HG03139 (cell line): ENCODE measurements around the gene RAB5B.
"Not testable (repeated sequence)": the region's sequence is repeated elsewhere in the genome, so short reads cannot be mapped to it uniquely, and the experiment has no call there.

Experiments
- ATAC-seq: cut with Tn5 transposase; IDR thresholded peaks from one replicate; pipeline ENCODE4 v1.9.1; 2021; ENCODE audit not compliant: unreplicated experiment

The RAB5B gene

DNA sequence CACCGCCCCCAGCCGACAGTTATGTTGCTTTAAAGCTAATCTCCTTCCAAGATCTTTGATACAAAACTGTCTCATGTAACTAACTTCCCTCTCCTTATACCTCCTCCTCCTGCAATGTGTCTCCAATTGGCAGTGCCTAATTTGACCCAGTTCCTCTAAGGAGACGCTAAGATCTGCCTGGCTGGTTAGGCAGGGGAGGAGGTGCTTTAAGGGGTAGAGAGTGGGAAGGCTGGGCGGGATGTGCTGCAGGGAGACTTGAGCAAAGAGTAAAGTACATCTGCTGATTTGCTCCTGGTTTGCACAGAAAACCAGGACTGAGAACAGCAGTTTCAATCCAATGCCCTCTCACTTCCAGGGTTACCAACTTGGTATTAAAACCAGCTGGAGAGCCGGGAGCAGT is 39.6 kb downstream of the RAB5B start:
- no peak for ATAC-seq

DNA sequence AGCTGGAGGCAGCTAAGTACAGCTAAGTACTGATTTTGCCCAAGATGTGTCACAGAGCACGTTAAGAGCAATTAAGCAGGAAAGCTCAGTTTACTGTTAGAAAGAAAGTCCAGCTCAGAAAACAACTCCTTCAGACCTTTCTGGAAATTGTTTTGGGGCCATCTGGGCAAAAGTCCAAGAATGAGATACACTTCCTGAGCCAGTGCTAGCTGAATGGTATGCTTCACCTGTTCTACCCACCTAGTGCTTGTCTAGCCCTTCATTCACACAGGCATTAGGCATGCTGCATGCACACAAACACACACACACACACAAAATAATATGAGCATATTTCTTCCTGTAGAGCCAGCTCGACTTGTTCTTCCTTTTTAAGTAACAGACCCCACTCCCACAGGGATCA is 40.3 kb downstream of the RAB5B start:
- ATAC-seq = no peak

DNA sequence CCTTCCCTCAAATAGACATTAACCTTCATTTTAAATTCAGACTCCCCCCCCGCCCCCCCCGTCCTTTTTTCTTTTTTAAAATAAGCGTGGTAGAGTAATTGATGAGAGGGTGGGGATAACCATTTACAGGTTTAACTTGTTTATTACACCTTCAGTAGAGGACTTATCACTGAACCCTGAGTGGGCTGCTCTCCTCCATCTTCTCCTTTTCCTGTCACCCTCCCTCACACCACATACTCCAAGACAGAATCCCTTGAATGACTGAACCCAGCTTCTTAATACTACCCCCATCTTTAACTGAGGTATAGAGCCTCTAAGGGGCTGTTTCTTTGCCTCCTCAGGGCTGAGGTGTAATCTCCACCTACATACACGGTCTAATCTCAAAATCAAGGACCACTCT is 43.3 kb downstream of the RAB5B start:
- ATAC-seq = no peak

DNA sequence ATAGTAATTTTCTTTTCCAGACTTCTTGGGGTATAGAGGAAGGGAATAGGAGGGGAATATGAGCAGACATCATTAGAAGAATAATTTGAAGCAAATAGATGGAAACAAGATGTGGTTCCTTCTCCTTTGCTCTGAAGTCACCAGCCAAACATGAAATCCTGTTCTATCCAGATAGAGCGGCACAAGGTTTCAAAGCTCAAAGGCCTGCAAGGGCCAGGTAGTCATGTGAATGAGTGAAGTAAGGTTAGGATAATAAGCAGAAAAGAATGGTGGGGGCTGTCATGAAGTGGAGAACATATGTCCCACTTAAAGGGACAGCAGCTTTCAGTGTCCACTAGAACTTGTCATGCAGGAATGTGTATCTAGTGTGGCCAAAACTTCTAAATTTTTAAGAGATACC is 44.5 kb downstream of the RAB5B start:
- ATAC-seq = no peak

DNA sequence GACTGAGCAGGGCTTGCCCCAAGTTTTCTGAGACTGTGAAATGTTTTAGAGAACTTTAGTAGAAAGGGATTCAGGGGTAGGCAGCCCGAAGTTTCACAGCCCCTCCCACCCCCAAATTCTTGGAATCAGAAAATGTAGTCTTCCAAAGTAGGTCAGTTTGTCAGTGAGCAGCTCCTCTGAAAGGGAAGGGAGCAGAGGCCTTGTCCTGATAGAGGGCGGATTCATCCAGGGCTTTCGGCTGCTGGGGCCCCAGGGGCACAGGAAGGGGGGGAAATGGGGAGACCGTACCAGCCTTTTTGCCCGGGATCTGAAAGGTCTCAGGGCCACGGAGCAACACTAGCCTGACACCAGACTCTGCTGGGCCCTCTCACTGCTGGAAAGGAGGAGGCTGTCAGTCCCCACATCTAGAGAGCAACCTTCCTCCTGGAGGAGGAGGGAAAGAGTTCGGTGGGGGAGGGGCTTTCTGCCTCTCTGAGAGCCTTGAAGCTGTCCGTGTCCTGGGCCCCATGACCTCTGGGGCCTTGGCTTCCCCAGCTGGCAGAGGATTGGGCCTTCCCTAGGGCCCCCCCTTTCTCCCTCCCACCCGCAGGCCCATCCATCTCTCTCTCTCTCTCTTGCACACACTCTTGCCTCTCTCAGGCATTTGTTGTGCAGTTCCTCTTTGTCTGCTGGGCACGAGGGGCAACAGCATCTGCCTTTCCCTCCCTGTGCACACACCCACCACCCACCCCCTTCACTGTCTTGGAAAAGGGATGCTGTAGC is 46.7 kb downstream of the RAB5B start, which contains the start of gene IKZF4:
IKZF4 (plus strand) TSS at position 621 of the 762 bp plus-strand sequence. CDS start 451 bp downstream, outside the sequence.
- ATAC-seq = no peak

DNA sequence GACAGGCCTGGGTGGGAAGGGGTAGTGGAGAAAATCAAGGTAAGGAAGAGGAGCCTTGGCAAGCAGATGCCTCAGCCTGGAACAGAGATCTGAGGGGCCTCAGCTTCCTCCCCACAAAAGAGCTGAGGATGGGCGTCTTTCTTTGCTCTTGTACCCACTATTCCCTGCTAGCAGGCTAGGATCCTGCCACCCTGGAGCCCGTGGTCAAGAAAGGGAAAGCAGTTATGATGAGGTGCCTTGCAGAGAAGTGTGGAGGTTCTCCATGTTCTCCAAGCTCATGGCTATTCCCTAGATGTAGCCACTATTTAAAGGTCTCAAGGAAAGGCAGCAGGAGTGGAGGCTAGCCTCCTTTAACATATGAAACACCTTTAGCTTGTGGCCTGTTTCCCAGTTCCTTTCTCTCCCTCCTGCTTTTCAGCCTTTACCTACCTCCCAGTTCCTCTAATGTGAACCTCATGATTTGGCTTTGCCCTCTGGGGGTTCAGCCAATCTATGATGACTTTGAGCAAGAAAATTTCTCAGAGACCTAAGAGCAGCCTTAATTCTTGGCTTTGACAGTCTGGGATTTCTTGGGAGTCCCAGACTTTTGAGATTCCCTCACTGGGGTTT is 48.1 kb downstream of the RAB5B start:
- no peak for ATAC-seq

DNA sequence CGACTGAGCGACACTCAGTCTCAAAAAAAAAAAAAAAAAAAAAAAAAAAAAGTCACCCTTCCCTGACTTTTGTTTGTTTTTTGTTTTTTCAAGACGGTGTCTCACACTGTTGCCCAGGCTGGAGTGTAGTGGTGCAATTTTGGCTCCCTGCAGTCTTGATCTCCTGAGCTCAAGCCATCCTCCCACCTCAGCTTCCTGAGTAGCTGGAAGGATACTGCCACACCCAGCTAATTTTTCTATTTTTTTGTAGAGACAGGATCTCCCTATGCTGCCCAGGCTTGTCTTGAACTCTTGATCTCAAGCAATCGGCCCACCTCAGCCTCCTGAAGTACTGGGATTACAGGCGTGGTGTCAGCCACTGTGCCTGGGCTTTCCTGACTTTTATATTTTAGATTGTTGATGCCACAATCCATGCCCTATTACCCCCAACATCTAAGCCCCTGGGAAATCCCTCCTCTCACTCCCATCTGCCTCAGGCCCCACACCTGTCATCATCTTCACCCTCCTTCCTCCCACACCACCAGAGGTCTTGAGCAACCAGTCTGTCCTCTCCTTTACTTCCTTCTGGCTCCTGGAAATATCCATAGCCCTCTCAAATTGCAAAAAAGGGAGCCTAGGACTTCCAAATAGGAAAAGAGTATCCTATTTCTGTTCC is 54.8 kb downstream of the RAB5B start:
- ATAC-seq = no peak

DNA sequence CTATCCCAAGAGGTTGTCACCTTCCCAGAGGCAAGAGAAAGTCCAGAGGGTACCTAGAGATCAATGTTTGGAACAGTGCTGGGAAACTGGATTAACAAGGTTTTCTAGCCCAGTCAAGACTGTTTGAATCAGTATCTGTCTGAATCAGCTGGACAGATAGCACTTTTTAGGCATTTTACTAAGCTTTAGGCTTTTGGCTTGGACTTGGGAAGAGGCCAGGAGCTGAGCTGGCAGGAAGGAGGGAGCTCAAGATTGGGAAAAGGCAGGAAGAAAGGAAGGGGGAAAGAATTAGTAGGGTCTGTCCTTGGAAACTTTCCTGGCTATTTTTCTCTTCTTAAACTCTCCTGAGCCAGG is 55.3 kb downstream of the RAB5B start:
- ATAC-seq = no peak

DNA sequence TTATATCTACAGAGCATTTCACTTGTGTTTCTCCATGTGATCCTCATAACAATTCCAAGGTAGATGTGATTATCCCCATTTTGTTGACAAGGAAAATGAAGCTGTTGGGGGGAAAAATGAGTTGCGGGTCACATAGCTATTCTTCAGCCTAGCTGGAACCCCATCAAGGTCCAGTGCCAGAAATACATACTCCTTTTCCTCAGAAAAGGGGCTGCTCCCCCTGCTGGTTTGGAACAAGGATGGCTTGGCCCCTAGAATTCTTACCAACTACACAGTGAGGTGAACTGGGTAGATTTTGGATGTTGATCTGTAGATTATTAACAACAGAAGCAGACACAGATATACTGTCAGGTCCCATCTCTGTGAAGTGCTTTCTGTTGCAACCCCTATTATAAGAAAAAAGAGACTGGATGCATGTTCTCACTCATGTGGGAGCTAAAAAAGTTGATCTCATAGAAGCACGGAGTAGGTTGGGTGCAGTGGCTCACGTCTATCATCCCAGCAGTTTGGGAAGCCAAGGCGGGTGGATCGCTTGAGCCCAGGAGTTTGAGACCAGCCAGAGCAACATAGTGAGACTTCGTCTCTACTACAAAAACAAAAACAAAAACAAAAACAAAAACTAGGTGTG is 55.9 kb downstream of the RAB5B start:
- no peak for ATAC-seq

DNA sequence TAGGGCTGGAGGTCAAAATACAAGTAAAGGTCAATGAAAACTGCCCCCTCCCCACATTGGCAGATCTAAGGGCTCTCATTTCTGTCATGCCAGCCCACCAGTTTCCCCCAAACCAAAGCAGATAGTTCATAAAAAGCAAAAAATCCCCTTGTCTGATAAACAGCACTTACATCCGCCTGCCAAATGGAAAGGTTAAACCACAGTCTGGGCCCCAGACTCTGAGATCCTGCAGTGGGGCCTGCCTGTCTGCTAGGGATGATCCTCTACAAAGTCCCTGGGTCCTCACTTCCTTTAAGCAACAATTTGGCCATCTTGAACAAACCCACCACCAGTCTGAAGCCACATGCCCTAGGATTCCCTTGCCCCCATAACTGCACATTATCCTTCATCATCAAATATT is 58.1 kb downstream of the RAB5B start:
- ATAC-seq = no peak

DNA sequence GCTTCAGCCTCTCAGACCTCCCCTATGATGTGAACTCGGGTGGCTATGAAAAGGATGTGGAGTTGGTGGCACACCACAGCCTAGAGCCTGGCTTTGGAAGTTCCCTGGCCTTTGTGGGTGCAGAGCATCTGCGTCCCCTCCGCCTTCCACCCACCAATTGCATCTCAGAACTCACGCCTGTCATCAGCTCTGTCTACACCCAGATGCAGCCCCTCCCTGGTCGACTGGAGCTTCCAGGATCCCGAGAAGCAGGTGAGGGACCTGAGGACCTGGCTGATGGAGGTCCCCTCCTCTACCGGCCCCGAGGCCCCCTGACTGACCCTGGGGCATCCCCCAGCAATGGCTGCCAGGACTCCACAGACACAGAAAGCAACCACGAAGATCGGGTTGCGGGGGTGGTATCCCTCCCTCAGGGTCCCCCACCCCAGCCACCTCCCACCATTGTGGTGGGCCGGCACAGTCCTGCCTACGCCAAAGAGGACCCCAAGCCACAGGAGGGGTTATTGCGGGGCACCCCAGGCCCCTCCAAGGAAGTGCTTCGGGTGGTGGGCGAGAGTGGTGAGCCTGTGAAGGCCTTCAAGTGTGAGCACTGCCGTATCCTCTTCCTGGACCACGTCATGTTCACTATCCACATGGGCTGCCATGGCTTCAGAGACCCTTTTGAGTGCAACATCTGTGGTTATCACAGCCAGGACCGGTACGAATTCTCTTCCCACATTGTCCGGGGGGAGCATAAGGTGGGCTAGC is 60.9 kb downstream of the RAB5B start:
- ATAC-seq = no peak

DNA sequence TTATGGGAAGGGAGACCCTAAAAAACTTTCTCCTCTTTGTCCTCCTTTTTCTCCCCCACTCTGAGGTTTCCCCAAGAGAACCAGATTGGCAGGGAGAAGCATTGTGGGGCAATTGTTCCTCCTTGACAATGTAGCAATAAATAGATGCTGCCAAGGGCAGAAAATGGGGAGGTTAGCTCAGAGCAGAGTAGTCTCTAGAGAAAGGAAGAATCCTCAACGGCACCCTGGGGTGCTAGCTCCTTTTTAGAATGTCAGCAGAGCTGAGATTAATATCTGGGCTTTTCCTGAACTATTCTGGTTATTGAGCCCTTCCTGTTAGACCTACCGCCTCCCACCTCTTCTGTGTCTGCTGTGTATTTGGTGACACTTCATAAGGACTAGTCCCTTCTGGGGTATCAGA is 63.3 kb downstream of the RAB5B start:
- no peak for ATAC-seq

DNA sequence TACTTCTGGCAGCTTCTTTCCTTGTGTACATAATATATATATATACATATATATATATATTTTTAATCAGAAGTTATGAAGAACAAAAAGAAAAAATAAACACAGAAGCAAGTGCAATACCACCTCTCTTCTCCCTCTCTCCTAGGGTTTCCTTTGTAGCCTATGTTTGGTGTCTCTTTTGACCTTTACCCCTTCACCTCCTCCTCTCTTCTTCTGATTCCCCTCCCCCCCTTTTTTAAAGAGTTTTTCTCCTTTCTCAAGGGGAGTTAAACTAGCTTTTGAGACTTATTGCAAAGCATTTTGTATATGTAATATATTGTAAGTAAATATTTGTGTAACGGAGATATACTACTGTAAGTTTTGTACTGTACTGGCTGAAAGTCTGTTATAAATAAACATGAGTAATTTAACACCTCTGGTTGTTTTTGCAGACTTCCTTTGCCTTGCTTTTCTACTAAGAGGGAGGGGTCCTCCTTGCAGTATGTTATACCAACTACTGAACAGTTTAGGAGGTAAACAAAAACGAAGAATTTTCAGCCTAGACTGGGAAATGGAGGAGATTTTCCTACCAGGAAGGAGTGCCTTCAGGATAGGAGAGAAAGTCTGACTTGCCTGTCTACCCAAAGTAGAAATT is 64.3 kb downstream of the RAB5B start:
- ATAC-seq = no peak

DNA sequence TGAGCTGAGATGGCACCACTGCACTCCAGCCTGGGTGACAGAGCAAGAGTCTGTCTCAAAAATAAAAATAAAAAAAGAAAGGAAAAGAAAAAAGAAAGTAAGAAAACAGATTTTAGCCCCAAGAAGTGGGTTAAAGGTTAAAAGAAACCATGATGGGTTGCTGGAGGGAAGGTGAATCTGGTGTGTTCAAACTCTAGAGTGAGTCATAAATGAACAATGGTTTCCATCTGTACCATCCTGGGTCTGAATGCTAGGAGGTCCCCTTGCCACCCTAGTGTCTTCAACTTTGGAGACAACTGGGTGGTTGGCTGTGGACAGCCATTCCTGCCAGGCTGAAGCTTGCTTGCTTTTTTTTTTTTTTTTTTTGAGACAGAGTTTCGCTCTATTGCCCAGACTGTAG is 66.3 kb downstream of the RAB5B start:
- no peak for ATAC-seq

DNA sequence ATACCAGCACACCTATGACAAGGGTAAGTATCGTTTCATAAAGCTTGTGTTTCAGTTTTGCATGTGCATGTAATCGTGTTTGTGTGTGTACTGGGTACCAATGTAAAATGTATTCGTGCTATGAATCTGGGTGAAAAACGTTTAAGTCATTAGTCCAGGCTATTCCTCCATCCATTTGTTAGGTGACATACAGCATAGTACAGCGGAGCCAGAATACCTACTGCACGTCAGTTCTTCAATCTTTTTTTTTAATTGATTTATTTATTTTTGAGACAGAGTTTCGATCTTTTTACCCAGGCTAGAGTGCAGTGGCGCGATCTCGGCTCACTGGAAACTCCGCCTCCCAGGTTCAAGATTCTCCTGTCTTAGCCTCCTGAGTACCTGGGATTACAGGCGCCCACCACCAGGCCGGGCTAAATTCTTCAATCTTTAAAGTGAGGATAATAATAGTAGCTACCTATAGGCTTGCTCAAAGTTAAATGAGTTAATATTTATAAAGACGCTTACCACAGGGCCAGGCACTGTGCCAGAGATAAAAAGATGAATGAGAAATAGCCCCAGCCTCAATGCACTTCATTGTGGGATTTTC is 67.2 kb downstream of the RAB5B start:
- no peak for ATAC-seq

DNA sequence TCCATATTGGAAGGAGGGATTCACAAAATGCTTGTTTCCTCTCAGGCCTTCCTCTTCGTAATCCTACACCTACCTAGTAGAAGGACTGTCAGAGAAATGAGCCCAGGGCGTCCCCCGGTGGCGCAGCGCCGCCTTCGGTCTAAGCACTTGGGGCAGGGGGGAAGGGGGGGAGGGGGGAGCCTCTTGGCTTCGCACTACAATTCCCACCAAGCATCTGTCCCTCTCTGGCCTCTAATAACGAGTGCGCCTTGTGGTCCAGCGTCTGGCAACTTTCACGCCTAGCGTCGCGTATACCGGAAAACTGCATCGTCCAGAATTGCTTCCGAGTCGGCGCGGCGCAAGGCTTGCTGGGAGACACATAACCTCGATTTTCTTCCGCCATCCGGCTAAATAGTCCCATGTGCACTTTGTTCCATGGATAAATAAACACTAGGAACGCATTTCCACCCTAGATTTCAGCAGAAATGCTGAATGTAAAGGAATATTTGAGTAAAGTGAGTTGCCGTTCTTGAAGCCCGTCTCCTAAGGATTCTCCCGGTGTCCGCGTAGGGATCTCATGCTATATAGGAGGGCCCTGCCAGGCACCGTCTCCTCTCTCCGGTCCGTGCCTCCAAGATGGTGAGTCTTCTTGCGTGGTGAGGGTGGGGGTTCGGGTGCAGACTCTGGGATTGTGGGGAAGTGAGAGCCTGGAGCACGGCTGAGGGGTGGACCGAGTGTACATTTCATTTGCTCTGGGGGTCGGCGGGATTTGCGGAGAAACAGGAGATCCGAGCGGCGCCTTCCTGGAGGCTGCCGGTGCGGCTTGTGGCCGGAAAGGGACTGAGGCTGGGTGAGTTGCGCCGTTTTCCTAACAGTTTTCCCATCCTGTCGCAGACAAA is 67.9 kb downstream of the RAB5B start, which contains the start of gene RPS26:
RPS26 (plus strand) TSS at position 367 of the 878 bp plus-strand sequence; CDS start at position 616, 249 bp downstream.
- peak; percentile 91 for ATAC-seq

DNA sequence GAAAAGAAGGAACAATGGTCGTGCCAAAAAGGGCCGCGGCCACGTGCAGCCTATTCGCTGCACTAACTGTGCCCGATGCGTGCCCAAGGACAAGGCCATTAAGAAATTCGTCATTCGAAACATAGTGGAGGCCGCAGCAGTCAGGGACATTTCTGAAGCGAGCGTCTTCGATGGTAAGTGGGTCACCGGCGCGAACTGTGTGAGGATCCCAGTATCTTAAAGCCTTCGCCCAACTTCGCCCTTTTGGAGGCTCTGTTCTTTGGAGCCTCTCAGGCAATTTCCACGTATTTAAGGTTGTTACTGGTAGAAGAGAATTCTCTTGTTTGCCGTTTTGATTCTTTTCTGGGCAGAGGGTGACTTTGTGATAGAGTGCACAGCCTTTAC is 68.5 kb downstream of the RAB5B start:
- not testable (repeated sequence) for ATAC-seq

DNA sequence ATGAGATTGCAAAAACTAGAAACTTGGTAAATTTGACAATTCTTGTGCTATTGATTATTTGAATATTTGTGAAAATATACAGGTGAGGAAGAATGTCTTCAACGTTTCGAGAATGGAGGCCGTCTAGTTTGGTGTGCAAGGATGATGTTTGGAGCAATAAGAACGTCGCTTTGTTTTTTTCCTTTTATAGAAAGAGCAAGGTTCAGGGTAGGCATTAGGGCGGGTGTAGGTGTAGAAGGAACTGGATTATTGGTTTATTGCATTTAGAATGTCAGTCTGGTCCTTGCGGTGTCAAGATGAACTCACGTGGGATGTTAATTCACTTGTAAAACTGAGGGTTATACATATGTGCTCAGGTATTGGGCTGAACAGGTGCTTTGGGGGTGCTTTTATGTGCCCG is 69.0 kb downstream of the RAB5B start:
- ATAC-seq = no peak
